Dermis blood vessel endothelial cell (primary cell): Measurements from ENCODE around the gene ZNF529. TPM values are rescaled to one million over a fixed set of nuclear protein-coding genes. Genes with fewer than 3 reads are reported as not detected.
"Not testable (repeated sequence)": the region's sequence is repeated elsewhere in the genome, so short reads cannot be mapped to it uniquely, and the experiment has no call there.

Experiments used
- DNase-seq: peaks from one replicate; pipeline ENCODE4 v3.0.0; 2010
- total RNA-seq: library from RNA; depleted of rRNA; stranded (reverse); fragments of >200 nt; gene quantifications from 2 replicates; pipeline ENCODE4 v1.2.3, GENCODE V29; 2014

ZNF529 gene
- total RNA-seq, result 7.0 and 10.4 TPM in 2 replicates

DNA sequence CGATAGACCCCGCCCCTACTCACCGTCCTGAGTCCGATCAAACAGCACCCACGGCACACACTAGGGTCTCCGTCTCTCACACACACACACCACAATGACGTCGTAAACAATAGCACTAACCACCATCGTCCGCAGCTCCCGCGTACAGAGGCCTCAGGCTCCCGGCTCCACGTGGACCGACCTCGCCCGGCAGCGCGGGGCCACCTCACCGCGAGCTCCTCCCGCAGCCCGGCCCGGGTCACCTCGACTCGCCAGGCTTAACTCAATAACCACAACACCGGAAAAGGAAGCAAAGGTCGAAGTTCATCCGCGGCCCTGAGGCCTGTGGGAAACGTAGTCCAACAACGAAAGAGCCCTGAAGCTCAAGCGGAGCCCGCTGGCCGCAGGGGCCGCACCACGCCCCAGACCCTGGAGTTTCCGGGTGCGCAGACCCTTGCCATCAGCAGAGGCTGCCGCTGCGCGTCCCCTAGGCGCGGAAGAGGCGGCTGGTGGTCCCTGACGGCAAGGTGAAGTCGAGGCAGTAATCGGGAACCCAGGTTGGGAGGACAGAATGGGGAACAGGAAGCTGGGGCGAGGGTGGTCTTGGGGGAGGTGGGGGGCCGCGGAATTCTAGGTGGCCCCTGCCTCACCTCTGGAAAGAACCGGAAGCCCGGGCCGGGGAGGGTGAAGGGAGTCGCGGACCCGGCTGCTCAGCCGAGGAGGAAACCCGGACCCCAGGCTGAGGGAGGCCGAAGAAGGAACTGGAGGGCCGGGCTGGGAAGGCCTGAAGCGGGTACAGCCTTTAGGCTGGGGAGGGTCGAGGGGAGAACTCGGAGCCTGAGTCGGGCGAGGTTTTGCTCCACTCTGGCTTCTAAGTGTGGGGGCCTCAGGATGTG is at the start of gene ZNF529:
Gene ZNF529 (minus strand): TSS at position 273 of the 875 bp plus-strand sequence. CDS start 946 bp downstream, outside the sequence.
- peak; percentile 94 for DNase-seq

DNA sequence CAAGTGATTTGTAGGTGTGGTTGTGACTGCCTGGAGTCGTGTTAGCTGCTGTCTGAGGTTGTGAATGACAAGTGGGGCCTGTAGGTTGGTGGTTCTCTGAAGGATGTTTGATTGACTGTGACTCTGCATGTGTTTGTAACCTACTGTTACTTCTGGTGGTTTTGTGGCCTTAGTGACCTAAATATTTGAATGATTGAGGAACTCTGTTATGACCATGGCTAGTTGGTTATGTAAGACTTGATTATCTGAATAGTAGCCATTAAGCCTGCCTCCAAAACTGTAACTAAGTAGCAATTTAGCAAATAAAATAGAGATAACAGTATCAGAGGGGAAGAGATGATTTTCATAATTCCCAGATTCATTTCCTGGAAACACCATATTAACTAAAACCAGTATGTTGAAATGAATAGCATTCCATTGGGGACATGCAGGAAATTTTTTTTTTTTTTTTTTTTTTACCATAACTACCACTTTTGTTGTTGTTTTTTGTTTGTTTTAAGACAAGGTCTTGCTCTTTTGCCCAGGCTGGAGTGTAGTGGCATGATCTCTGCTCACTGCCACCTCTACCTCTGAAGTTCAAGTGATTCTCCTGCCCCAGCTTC is 32.9 kb upstream of the ZNF529 start:
- peak; percentile 40 for DNase-seq

DNA sequence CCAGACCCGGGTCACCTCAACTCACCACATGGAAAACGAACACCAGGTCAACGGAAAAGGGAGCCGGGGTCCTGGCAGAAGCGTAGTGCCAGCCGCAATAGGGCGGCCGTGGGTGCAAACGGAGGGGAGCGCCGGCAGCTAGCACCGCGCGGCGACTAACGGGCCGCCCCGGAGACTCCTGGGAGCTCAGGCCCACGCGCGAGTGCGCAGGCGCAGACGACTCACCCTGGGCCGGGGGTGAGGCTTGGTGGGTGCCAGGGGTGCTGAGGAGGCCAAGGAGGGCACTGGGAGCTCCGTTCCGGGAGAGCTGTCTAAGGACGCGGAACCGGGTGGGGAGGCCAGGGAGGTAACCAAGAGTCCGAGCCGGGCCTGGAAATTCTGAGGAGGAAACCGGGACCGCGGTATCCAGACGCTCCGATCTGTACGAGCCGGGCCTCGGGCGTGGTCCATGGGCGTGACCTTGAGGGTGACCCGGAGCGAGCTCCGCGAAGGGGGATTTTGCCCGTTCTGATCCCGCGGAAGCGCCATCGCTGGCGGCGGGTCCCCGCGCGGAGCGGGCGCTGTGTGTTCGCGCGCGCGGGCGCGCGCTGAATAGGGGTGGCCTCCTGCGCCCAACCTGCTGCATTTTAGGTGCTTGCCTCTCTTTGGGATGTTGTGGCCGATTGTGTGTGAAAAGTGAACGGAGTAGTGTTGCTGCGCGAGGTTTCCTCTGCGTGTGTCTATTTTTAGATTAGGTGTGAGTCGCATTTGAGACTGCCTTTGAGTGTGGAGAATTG is 32.2 kb upstream of the ZNF529 start, which contains the start of gene ZNF382:
Gene ZNF382 (plus strand): TSS at position 213 of the 776 bp plus-strand sequence. CDS start 4,602 bp downstream, outside the sequence.
- DNase-seq, result peak; percentile 75

DNA sequence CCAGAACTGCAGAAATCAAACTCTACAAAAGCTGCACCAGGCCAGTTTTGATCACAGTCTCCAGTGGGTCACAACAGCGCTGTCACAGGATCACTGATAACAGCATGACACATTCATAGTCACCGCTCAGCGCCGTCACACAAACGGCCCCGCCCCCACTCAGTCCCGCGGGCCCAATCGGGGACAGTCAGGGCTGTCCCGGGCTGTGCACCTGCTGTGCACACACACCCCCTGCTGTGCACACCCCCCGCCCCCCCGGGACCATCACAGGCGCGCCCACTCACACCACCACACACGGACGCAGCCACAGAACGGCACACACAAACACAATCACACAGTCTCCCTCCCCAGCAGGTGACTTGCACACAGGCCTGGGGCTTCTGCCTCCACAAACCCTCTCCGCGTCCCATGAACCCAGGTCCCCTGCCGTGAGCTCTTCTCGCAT is 31.6 kb upstream of the ZNF529 start:
- DNase-seq, result peak; percentile 65

DNA sequence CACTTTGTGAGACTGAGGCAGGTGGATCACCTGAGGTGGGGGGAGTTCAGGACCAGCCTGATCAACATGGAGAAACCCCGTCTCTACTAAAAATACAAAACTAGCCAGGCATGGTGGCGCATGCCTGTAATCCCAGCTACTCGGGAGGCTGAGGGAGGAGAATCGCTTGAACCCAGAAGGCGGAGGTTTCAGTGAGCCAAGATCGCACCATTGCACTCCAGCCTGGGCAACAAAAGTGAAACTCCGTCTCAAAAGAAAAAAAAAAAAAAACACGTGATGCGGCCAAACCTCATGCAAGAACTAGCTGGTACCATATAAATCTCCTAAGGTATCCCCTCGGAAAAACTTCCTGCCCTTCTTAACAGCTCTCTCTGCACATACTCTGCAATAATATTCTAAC is 29.6 kb upstream of the ZNF529 start:
- not testable (repeated sequence) for DNase-seq

DNA sequence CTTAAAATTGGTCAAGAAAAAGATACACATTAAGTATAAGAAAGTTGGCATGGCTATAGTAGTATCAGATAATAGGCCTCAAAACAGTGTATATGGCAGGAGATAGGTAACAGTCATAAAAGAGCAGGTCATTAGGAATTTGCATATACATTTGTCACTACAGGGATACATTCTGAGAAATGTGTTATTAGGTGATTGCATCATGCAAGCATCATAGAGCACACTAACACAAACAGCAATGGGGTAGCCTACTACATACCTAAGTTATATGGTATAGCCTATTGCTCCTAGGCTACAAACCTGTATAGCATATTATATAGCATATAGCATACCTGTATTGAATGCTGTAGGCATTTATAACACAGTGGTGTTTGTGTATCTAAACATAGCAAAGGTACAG is 6.2 kb upstream of the ZNF529 start:
- no peak for DNase-seq

DNA sequence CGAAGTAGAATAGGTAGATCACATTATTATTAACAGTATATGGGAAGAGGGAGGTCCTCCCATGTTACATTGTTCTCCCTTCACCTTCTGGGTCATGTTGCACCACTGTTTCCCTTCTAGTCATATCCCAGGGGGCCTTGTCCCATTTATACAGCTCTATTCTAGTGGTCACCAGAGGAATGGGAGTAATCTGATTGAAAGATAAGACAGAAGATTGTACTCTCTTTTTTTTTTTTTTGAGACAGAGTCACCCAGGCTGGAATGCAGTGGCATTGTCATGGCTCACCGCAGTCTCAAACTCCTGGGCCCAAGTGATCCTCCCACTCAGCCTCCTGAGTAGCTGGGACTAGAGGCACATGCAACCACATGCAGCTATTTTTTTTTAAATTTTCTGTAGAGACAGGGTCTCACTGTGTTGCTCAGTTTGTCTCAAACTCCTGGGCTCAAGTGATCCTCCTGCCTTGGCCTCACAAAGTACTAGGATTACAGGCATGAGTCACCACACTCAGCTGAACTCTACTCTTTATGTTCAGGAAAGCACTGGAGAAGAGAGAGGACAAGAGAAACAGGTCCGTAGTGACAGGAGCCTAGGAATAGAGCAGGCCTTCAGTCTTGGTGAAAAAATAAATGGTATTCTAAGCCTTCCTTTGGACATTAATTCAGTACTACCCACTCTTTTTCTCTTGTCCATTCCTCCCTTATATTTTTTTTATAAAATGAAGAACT is 4.3 kb upstream of the ZNF529 start:
- no peak for DNase-seq

DNA sequence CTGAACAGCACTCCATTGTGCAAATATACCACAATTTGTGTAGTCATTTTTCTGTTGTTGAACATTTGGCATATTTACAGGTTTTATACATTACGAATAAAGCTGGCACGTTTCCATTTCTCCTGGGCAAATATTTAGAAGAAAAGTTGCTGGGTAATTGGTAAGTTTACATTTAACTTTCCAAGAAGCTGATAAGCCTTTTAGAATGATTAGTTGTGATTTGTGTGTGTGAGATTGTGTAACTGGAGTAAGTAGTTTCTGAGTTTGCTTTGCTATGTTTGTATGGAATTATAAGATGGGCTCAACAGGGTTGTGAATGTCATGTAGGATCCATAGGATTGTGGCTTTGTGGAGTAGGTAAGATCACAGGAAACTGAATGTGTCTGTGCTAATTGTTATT is 1.6 kb upstream of the ZNF529 start:
- DNase-seq, result no peak

DNA sequence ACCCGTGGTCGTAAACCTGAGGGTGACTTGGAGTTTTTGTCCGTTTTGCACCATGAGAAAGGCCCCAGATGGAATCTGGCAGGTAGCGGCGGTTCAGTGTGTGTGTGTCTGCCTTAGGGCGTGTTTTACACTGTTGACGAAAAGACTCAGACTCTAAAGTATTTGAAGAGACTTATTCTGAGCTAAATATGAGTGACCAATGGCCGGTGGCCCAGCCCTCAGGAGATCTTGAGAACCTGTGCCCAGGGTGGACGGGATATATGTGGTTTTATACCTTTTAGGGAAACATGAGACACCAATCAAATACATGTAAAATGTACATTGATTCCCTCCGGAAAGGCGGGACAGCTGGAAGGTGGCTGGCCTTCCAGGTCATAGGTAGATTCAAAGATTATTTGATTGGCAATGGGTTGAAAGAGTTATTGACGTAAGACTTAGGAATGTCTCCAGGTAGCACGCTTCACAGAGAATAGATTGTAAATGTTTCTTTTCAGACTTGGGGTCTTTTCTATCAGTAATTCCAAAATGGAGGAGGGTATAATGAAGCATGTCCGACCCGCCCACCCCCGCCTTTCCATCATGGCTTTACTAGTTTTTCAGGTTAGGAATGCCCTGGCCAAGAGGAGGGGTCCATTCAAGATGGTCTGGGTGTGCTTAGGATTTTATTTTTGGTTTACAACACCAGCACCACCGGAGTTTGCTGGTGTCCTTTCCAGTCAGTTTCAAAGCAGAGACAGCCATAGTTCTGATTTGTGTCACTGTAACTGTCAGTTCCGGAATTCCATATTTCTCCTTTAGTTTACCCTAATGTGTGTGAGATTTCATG is 1.0 kb upstream of the ZNF529 start:
- peak; percentile 45 for DNase-seq

DNA sequence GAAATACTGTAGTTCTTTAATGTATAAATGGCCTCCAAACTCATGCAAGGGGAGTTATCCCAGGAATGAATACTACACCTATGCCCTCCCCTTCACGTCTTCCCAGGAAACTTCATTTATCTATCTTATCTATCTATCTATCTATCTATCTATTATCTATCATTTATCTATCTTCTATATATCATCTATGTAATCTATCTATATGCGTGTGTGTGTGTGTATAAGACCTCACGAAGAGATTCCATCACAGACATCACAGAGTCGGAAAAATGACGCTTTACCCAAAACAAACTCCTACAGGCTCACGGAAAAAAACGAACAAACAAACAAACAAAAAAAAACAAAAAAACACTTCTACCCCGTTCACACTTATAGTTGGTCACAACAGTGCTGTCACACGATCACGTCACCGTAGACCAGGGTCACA is 486 bp downstream of the ZNF529 start:
- DNase-seq, result no peak

DNA sequence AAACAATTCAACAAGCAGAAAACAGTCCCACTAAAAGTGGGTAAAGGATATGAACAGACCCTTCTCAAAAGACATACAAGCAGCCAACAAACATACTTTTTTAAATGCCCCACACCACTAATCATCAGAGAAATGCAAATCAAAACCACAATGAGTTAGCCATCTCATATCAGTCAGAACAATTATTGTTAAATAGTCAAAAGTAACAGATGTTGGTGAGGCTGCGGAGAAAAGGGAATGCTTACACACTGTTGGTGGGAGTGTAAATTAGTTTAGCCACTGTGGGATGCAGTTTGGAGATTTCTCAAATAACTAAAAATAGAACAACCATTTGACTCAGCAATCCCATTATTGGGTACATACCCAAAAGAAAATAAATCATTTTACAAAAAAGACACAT is 8.7 kb downstream of the ZNF529 start:
- no peak for DNase-seq

DNA sequence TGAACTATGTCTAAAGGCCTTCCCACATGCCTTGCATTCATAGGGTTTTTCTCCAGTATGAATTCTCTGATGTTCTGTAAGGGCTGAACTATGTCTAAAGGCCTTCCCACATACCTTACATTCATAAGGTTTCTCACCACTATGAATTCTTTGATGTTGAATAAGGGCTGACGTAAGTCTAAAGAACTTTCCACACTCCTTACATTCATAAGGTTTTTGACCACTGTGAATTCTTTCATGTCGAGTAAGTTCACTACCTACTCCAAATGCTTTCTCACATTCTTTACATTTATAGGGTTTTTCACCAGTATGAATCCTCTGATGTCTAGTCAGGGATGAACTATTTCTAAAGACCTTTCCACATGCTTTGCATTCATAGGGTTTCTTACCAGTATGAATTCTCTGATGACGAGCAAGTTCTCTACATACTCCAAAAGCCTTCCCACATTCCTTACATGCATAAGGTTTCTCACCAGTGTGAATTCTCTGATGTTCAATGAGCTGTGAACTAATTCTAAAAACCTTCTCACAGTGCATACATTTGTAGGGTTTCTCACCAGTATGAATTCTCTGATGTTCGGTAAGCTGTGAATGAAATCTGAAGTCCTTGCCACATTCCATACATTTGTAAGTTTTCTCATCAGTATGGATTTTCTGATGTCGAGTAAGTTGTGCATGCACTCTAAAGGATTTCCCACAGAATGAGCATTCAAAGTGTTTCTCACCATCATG is 25.9 kb downstream of the ZNF529 start:
- DNase-seq, result peak; percentile 12

DNA sequence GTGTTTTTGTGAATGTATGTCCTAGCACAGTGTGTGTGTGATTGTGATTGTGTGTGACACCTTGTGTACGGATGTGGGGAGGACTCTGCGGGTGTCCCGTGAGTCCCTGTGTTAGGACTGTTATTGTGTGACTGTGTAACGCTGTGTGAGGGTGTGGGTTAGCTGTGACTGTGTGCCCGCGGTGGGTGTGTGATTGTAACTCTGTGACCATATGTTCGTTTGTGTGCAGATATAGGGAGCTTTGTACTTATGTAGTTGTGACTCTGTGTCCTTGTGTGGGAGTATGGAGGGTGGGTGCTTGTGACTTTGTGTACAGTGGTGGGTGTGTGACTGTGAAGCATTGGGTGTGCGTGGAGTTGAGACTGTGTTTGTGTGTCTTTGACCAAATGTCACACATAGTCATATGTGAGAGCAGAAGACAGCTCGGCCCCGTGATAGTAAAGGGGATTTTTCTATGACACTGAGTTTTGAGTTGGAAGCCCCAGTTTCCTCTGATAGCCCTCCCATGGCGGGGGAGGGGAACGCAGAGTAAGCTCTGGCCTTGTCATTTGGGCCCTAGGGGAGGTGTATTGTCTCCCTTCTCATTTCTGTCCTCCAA is 44.1 kb downstream of the ZNF529 start:
- DNase-seq, result no peak

DNA sequence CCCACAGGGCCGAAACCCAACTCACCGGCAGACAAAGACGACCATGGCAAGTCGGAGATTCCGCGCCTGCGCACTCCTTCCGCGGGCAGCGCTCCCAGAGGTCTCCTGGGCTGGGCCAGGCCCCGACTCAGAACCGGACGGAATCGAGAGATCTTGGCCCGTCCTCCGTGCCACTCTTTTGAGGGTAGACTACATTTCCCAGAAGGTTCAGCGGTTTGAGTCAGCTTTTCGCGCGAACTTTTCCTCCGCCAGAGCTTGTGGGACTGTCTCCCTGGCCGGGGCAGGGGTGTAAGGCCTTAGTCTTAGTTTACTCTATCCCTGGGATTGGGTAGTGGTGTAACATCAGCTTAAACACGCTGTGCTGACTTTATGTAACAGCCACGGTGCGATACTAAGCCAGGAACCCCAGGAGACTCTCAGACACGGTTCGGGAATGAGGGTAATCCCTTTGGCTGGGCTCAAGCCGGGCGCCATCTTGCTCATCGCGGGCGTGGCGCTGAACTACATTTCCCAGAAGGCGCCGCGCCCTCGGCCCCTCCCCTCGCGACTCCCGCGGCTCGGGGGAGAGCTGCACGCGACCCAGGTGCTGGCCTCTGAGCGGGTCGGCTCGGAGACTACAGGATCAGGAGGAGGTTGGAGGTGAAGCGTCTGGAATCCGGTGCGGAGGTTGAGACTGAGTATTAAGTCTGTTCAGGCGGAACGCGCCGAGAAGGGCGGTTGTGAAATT is 44.7 kb downstream of the ZNF529 start, which contains the start of gene ZNF260:
Gene ZNF260 (minus strand): TSS at position 78 of the 727 bp plus-strand sequence. CDS start 13,033 bp downstream, outside the sequence.
- DNase-seq, result peak; percentile 99

DNA sequence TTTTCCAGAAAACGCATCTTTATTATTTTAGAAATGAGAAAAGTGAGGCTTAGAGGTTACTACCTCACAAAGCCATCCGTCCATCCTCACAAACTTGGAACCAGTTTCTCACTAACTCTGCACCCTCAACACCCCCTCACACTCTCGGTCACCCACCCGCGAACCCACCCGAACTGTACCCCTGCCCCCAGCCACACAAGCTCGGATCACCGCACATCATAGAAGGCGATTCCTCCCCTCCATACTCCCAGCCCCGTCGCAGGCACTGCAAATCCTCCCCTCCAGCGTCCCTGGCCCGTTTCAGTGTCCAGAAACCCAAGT is 45.3 kb downstream of the ZNF529 start:
- no peak for DNase-seq

DNA sequence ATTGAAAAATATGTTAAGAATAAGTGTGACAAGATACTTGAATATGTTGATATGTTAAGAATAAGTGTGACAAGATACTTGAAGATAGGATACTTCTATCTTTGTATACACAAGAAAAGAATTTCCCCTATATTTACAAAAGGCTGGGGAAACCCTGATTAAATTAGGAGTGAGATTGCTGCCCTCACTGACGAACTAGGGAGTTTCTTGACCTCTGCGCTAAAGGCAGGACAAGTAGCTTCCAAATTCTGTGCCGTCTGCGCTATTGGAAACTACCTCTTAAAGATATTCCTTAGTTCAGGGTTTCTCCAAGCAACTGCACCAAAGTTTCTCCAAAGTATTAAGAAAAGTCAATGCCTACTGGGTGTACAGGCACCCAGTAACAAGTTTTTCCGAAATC is 45.8 kb downstream of the ZNF529 start:
- DNase-seq, result peak; percentile 15

DNA sequence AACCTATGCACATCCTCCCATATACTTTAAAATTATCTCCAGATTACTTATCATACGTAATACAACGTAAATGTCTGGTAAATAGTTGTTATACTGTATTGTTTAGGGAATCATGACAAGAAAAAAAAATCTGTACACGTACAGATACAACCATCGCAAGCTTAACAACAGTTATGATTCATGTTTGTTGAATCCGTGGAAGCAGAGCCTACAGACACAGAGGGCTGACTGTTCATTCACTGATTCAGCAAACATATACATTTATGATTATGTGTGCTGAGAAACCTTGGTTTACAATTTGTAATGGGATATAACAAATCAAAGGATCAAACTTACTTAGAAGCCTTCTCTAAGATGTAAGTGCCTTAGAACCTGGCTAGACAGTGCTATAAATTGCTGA is 46.5 kb downstream of the ZNF529 start:
- no peak for DNase-seq

DNA sequence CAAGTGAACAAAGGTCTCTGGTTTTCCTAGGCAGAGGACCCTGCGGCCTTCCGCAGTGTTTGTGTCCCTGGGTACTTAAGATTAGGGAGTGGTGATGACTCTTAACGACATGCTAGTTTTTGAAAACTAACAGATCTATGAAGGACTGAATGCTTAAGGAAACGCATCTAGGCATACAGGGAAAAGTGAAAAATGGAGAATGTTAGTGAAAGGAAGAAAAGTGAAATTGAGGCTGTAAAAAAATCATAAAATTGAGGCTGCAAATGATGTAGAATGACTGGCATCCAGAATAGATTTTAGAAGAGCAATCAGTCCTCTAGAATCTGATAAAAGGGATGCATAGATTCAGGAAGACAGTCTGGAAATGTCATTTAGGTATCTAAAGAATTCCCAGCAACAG is 48.5 kb downstream of the ZNF529 start:
- no peak for DNase-seq

DNA sequence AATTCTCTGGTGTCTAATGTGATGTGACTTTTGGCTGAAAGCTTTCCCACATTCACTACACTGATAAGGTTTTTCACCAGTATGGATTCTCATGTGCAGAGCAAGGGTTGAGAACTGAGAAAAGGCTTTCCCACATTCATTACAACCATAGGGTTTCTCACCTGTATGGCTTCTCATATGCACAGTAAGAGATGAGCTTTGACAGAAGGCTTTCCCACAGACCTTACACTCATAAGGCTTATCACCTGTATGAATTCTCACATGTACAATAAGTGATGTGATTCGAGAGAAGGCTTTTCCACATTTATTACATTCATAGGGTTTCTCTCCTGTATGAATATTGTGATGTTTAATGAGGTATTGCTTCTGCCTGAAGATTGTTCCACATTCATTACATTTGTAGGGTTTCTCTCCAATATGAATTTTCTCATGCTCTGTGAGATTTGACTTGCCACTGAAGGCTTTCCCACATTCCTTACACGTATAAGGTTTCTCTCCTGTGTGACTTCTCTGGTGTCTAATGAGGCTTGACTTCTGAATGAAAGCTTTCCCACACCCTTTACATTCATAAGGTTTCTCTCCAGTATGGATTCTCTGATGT is 59.0 kb downstream of the ZNF529 start:
- DNase-seq, result no peak
